ENCODE data around the gene KRTAP19-2. TPM values are rescaled to one million over a fixed set of nuclear protein-coding genes. Genes with fewer than 3 reads are reported as not detected.
A peak's percentile ranks its signal among the peaks of the same experiment; 100 is the strongest.

Gene KRTAP19-2
- total RNA-seq, 1 experiment from 2014 or later, result not detected

GRCh38 chr21:30468900-30469714 lies 18.1 kb downstream of the KRTAP19-2 start:
- ATAC-seq, result no peak
- Histone ChIP-seq H3K9me3 (ENCODE audit: control insufficient read depth, insufficient read depth, low read depth, low read length) (no peaks in the 10 kb centered on the region), H3K27ac (ENCODE audit: low read length) (no peak overlapping the region), H3K27me3 (ENCODE audit: control insufficient read depth, insufficient read depth, low read length) (no peaks in the 10 kb centered on the region), H3K36me3 (ENCODE audit: control insufficient read depth, insufficient read depth, low read length) (no peaks in the 10 kb centered on the region), H3K4me1 (ENCODE audit: control insufficient read depth, insufficient read depth, low read length) (no peaks in the 10 kb centered on the region), H3K4me3 (ENCODE audit: low read depth in 2 of 2, low read length in 2 of 2) (no peak overlapping the region)
- DNase-seq (ENCODE audit: low read depth, low spot score), result no peak
- intact Hi-C loops (cut with micrococcal nuclease; ENCODE audit: unreplicated experiment), result no loop called here
- no peak for TF ChIP-seq TCF7L2 (IDR thresholded peaks at IDR 0.05; ENCODE audit: low read depth, low read length)
- ChIA-PET POLR2A (no interaction called here), CTCF (no interaction called here)
- BruUV-seq (replicated peaks), result no TSS peak
- in situ Hi-C loops (cut with HindIII; ENCODE audit: low pct_unique_long_range_greater_than_20kb, low sequenced_read_pairs), result no loop called here

- Histone ChIP-seq H3K27ac (ENCODE audit: low read length) (no peak overlapping the region), H3K9me3 (ENCODE audit: control insufficient read depth, insufficient read depth, low read depth, low read length) (no peaks in the 10 kb centered on the region), H3K4me3 (ENCODE audit: low read depth in 2 of 2, low read length in 2 of 2) (no peak overlapping the region), H3K36me3 (ENCODE audit: control insufficient read depth, insufficient read depth, low read length) (no peaks in the 10 kb centered on the region), H3K27me3 (ENCODE audit: control insufficient read depth, insufficient read depth, low read length) (no peaks in the 10 kb centered on the region), H3K4me1 (ENCODE audit: control insufficient read depth, insufficient read depth, low read length) (no peaks in the 10 kb centered on the region)
- intact Hi-C loops (cut with micrococcal nuclease; ENCODE audit: unreplicated experiment), result no loop called here
- ChIA-PET POLR2A (no interaction called here), CTCF (interaction anchor here (0.5 kb wide), 1 partner anchor 122 kb away, joined by 3 read pairs; no protein-coding TSS in a partner anchor)
- TF ChIP-seq POLR2AphosphoS5 (IDR thresholded peaks at IDR 0.05; ENCODE audit: low read depth, low read length) (no peak), CTCF (IDR thresholded peaks at IDR 0.05) (peak; percentile 52)
- ATAC-seq (no peak), DNase-seq (ENCODE audit: low read depth, low spot score) (peak; percentile 4)
- in situ Hi-C loops (cut with HindIII; ENCODE audit: low pct_unique_long_range_greater_than_20kb, low sequenced_read_pairs), result no loop called here
- no TSS peak for BruUV-seq (replicated peaks)
These were observed 23.5 kb downstream of the KRTAP19-2 start for GRCh38 chr21:30463713-30464112.

GRCh38 chr21:30448514-30448913 lies 38.7 kb downstream of the KRTAP19-2 start:
- ChIA-PET POLR2A (no interaction called here), CTCF (no interaction called here)
- no peaks in the 10 kb centered on the region for H3K27me3 ChIP-seq (ENCODE audit: control insufficient read depth, insufficient read depth, low read length)
- BruUV-seq (replicated peaks), result no TSS peak
- DNase-seq (ENCODE audit: low read depth, low spot score), result no peak
- H3K9me3 ChIP-seq (ENCODE audit: control insufficient read depth, insufficient read depth, low read depth, low read length), result no peaks in the 10 kb centered on the region
- H3K27ac ChIP-seq (ENCODE audit: low read length), result no peak overlapping the region
- no peaks in the 10 kb centered on the region for H3K36me3 ChIP-seq (ENCODE audit: control insufficient read depth, insufficient read depth, low read length)
- ATAC-seq, result no peak
- H3K4me3 ChIP-seq (ENCODE audit: low read depth in 2 of 2, low read length in 2 of 2), result no peak overlapping the region
- no peak for TF ChIP-seq REST (IDR thresholded peaks at IDR 0.05; ENCODE audit: insufficient read depth in 1 of 2, low read depth in 2 of 2, low read length in 1 of 2)
- no peak for TF ChIP-seq SIN3A (IDR thresholded peaks at IDR 0.05; ENCODE audit: borderline replicate concordance, insufficient read depth, low read depth, low read length)
- TF ChIP-seq TCF7L2 (IDR thresholded peaks at IDR 0.05; ENCODE audit: low read depth, low read length), result no peak
- TF ChIP-seq POLR2AphosphoS5 (IDR thresholded peaks at IDR 0.05; ENCODE audit: low read depth, low read length), result no peak
- no peak for TF ChIP-seq CTCF (IDR thresholded peaks at IDR 0.05)
- in situ Hi-C loops (cut with HindIII; ENCODE audit: low pct_unique_long_range_greater_than_20kb, low sequenced_read_pairs) (no loop called here), intact Hi-C loops (cut with micrococcal nuclease; ENCODE audit: unreplicated experiment) (no loop called here)
- no peaks in the 10 kb centered on the region for H3K4me1 ChIP-seq (ENCODE audit: control insufficient read depth, insufficient read depth, low read length)
